Cardiac fibroblast (primary cell): ENCODE measurements around the gene TNIK.

Source experiments
- DNase-seq, 2 donors: peaks; one replicate each; pipeline versions ENCODE4 v3.0.0 to v3.0.0-alpha.2; 2010; ENCODE audit warnings: low read depth in 2 of 2
- H3K4me3 ChIP-seq, 2 donors: replicated peaks in 1 of 2; 1 replicate in 1 of 2; 2 replicates in 1 of 2; pipeline ENCODE4 v1.5.1; 2011; ENCODE audit warnings: low read depth in 2 of 2, low read length in 2 of 2, mild to moderate bottlenecking in 2 of 2, moderate library complexity in 1 of 2
- TF ChIP-seq, protein P1 (sequence below): IDR thresholded peaks from one replicate; pipeline ENCODE4 v1.5.1; 2011; ENCODE audit warnings: low read depth, mild to moderate bottlenecking, low read length, inconsistent platforms

The TNIK gene

DNA sequence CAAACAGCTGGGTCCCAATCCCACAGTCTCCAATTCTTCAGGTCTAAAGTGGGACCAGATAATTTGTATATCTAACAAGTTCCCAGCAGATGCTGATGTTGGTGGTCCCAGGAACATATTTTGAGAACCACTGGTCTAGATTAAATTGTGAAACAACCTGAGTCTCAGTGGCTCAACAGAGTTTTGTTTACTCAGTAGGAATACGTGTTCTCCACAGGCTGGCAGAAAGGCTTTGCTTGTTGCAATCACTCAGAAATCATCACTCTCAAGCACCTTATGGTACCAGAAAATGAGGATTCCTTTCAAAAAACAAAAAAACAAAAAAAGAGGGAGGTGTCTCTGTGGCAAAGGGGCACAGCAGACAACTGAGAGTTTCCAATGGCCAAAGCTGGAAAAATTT is 118.0 kb downstream of the TNIK start:
- TF ChIP-seq, protein P1, sequence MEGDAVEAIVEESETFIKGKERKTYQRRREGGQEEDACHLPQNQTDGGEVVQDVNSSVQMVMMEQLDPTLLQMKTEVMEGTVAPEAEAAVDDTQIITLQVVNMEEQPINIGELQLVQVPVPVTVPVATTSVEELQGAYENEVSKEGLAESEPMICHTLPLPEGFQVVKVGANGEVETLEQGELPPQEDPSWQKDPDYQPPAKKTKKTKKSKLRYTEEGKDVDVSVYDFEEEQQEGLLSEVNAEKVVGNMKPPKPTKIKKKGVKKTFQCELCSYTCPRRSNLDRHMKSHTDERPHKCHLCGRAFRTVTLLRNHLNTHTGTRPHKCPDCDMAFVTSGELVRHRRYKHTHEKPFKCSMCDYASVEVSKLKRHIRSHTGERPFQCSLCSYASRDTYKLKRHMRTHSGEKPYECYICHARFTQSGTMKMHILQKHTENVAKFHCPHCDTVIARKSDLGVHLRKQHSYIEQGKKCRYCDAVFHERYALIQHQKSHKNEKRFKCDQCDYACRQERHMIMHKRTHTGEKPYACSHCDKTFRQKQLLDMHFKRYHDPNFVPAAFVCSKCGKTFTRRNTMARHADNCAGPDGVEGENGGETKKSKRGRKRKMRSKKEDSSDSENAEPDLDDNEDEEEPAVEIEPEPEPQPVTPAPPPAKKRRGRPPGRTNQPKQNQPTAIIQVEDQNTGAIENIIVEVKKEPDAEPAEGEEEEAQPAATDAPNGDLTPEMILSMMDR: no peak
- DNase-seq: no peak
- H3K4me3 ChIP-seq: no peak overlapping the region

DNA sequence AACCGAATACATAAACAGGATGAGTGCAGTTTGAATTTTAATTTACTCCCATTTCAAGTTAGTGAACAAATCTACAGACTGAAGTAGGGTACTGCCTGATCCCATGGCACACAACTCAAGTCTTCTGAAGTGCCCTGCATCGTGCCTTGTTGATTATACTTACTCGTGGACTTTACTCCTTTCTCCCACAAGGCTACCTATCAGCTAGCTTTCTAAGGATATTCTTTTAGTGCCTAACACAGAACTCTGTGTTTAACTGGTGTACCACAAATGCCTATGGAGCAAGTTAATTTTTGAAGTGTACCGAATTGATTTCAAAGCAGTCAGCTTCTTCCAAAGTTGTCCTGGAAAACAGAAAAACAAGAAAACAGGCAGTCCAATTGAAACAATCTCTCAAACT is 119.8 kb downstream of the TNIK start:
- DNase-seq: no peak
- TF ChIP-seq, protein P1: no peak
- H3K4me3 ChIP-seq: no peak overlapping the region

DNA sequence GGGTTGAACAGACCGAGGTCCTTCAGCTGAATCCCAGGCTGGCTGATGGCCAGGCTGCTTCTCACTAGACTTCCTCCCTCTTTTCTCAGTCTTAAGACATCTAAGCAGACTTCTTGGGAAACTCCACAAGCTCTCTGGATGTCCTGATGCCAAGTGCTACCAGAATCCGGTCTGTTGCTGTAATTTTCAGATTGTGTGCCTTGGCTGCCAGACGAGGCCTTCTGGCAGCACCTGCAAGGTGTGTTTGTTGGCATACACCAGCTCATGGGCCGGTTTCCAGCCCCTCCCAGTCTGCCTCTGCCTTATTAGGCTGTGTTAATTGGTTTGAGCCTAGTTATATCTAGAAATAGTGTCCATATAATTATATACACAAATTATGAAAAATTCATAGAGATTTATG is 120.6 kb downstream of the TNIK start:
- TF ChIP-seq, protein P1: no peak
- H3K4me3 ChIP-seq: no peak overlapping the region
- DNase-seq: no peak

DNA sequence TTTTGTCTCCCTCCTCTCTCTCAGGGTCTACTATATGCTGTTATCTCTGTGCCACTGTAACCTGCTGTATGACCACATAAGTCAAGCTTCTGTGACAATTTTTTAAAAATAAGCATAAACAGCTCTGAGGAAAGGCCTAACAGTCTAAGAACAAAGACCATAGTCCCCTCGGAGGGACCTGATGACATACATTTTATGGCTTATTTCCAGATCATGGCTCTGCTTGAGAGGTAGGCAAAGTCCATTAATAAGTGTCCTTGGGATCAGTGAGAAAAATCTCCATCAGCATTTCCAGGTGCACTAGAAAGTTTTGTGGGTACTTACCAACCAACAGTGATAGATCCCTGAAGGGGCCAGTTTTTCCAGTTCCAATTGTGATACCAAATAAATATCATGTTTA is 123.8 kb downstream of the TNIK start:
- no peak overlapping the region for H3K4me3 ChIP-seq
- TF ChIP-seq, protein P1: no peak
- DNase-seq: no peak

DNA sequence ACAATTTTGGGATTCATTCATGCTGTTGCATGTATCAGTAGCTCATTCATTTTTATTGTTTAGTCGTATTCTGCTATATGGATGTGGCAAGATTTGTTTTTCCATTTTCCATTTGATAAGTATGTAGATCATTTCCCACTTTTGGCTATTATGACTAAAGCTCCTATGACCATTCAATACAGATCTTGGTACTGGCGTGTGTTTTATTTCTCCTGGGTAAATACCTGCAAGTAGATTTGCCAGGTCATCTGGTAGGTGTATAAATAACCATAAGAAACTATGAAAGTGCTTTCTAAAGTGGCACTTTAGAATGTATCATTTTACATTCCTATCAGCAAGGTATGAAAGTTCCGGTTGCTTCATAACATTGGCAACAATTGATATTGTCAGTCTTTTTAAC is 124.6 kb downstream of the TNIK start:
- no peak overlapping the region for H3K4me3 ChIP-seq
- TF ChIP-seq, protein P1: no peak
- DNase-seq: no peak

DNA sequence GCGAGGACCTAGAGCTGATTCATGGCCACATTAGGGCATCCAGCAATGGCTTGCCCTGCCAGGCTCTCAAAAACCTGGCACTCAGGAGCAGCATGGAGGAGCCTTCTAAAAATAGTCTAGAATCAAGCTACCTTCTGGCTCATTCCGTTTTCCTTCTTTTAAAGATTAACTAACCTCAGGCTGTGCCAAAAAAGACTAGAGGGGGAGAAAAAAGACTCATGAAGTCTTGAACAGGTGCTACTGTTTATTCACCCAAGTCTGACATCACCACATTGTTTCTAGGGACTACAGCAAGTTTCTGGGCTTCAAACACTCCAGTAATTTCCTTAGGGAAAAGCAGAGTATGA is 125.8 kb downstream of the TNIK start:
- DNase-seq: peak in 1 of 2 donors; percentile 60
- no peak overlapping the region for H3K4me3 ChIP-seq
- TF ChIP-seq, protein P1: no peak

DNA sequence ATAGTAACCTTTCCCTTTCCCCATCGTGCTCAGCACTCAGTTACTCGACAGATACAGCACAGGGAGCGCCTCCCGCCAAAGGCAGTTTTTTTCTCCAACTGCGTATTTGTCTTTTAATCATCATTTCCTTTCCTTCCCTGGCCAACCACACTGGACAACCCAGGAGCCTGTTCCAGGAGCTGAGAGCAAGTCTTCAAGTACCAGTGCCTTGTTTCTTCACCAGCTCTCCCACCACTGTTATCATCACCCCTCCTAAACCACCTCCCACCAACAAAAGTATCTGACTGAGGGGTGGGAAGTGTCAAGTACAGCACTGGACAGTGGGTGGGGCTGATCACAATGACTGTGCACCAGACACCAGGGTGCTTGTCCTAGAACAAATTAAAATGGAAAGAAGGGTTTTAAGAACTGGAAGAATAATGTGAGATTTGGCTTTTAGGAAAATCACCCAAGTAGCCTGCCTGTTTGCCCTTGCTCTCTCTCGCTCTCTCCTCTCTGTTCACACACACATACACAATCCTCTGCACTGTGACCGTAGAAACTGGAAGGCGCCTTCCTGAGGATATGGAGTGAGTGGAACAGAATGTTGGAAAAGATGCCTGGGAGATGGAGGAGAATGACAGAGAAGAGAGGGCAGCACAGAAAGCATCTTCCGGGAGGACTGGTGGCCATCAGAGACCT is 126.3 kb downstream of the TNIK start:
- TF ChIP-seq, protein P1: no peak
- DNase-seq: peak; percentile 39 to 64
- H3K4me3 ChIP-seq: no peak overlapping the region
